HCT116 (cell line): ENCODE data around the gene METTL15. TPM values are rescaled to one million over a fixed set of nuclear protein-coding genes. Genes with fewer than 3 reads are reported as not detected.

Source experiments
- ATAC-seq: fragments of 200-7000 bp; cut with Tn5 transposase; 2 replicates; pipeline ENCODE4 v1.9.1; 2020; ENCODE audit warnings: mild to moderate bottlenecking, moderate library complexity
- BruUV-seq: library from RNA; stranded (reverse); fragments of 400-500 nt; replicated peaks from 2 replicates; lab custom pipeline; 2021; lab: Mats Ljungman, UMichigan
- CTCF ChIA-PET: fragments of 300-600 bp; sonication (Branson Sonifier 250); formaldehyde crosslinking; loops from one replicate; lab custom pipeline; 2021; ENCODE audit warnings: antibody characterized with exemption; lab: Charles Lee
- POLR2A ChIA-PET: fragments of 300-600, 350-600 bp; sonication (Branson Sonifier 250); formaldehyde crosslinking; loops from one replicate; lab custom pipeline; 2021; ENCODE audit warnings: antibody characterized with exemption; lab: Charles Lee
- RAD21 ChIA-PET, 2 experiments: fragments of 300-600 bp; sonication (Branson Sonifier 250); formaldehyde crosslinking; loops; one replicate each; lab custom pipeline; 2023; ENCODE audit warnings: low total read pairs in 2 of 2; ENCODE audit not compliant: uncharacterized antibody in 2 of 2, unreplicated experiment in 2 of 2, low non-redundant PET in 1 of 2; lab: Charles Lee
- DNase-seq: peaks from one replicate; pipeline ENCODE4 v3.0.0-alpha.2; 2010; ENCODE audit warnings: low read depth, low spot score
- H2AFZ ChIP-seq: fragments of 200-600 bp; shearing (Covaris generic), sonication (generic); 2 replicates; pipeline ENCODE4 v1.6.1; 2017; ENCODE audit warnings: low read depth, mixed run types, mixed read lengths, antibody characterized with exemption, low read length; ENCODE audit not compliant: poor library complexity, severe bottlenecking
- H3K27ac ChIP-seq: 2 replicates; pipeline ENCODE4 v1.5.1; 2012; ENCODE audit warnings: low read depth, low read length
- H3K27me3 ChIP-seq: fragments of 200-600 bp; sonication (generic); 2 replicates; pipeline ENCODE4 v1.6.1; 2016; ENCODE audit warnings: mixed run types, low read length, mixed read lengths; ENCODE audit not compliant: insufficient read depth
- H3K36me3 ChIP-seq, 2 experiments: fragments of 200-500 bp in 1 of 2; fragments of 200-600 bp in 1 of 2; sonication (Bioruptor generic) in 1 of 2; sonication (generic) in 1 of 2; 2 replicates each; pipeline versions ENCODE4 v1.5.1 to v1.6.1; 2014 to 2016; ENCODE audit warnings: low read length in 2 of 2, inconsistent platforms in 1 of 2, mixed read lengths in 1 of 2, mixed run types in 1 of 2; ENCODE audit not compliant: insufficient read depth in 2 of 2, control insufficient read depth in 1 of 2
- H3K4me1 ChIP-seq, 2 experiments: fragments of 200-600 bp in 1 of 2; sonication (generic) in 1 of 2; 2 replicates each; pipeline versions ENCODE4 v1.5.1 to v1.6.1; 2012 to 2017; ENCODE audit warnings: low read length in 2 of 2, inconsistent platforms in 1 of 2, mild to moderate bottlenecking in 1 of 2, mixed read lengths in 1 of 2, mixed run types in 1 of 2, moderate library complexity in 1 of 2; ENCODE audit not compliant: insufficient read depth in 2 of 2, control insufficient read depth in 1 of 2
- H3K4me2 ChIP-seq: fragments of 200-600 bp; sonication (generic); 2 replicates; pipeline ENCODE4 v1.6.1; 2017; ENCODE audit warnings: mixed run types, low read length, mixed read lengths
- H3K4me3 ChIP-seq, 2 experiments: fragments of 200-600 bp in 1 of 2; sonication (generic) in 1 of 2; replicated peaks in 1 of 2; 2 replicates each; pipeline ENCODE4 v1.5.1; 2011 to 2016; ENCODE audit warnings: low read length in 2 of 2, control low read depth in 1 of 2, low read depth in 1 of 2, mild to moderate bottlenecking in 1 of 2, mixed read lengths in 1 of 2, mixed run types in 1 of 2
- H3K79me2 ChIP-seq: fragments of 200-600 bp; sonication (generic); 2 replicates; pipeline ENCODE4 v1.6.1; 2017; ENCODE audit warnings: mild to moderate bottlenecking, mixed run types, low read length, moderate library complexity, mixed read lengths; ENCODE audit not compliant: insufficient read depth
- H3K9ac ChIP-seq: fragments of 200-600 bp; sonication (generic); 2 replicates; pipeline ENCODE4 v1.6.1; 2016; ENCODE audit warnings: low read length, mixed read lengths
- H3K9me2 ChIP-seq: fragments of 200-600 bp; sonication (generic), shearing (Covaris generic); 2 replicates; pipeline ENCODE4 v1.6.1; 2017; ENCODE audit warnings: mixed run types, mild to moderate bottlenecking, moderate library complexity; ENCODE audit not compliant: insufficient read depth
- H3K9me3 ChIP-seq, 2 experiments: fragments of 200-500 bp in 1 of 2; fragments of 200-600 bp in 1 of 2; sonication (Bioruptor generic) in 1 of 2; sonication (generic) in 1 of 2; 2 replicates each; pipeline ENCODE4 v1.6.1; 2014 to 2017; ENCODE audit warnings: low read length in 2 of 2, mixed read lengths in 2 of 2, inconsistent platforms in 1 of 2, low read depth in 1 of 2, mild to moderate bottlenecking in 1 of 2, mixed run types in 1 of 2, moderate library complexity in 1 of 2; ENCODE audit not compliant: control insufficient read depth in 1 of 2, insufficient read depth in 1 of 2
- H4K20me1 ChIP-seq: fragments of 200-600 bp; sonication (generic), shearing (Covaris generic); 2 replicates; pipeline ENCODE4 v1.6.1; 2017; ENCODE audit warnings: mixed run types, mild to moderate bottlenecking, moderate library complexity; ENCODE audit not compliant: insufficient read depth
- CEBPB ChIP-seq: IDR thresholded peaks from 2 replicates; pipeline ENCODE4 v1.6.1; 2012; ENCODE audit warnings: low read depth
- CTCF ChIP-seq, 3 experiments: fragments of 200-600 bp in 1 of 3; sonication (generic) in 1 of 3; IDR thresholded peaks in 2 of 3; conservative IDR thresholded peaks in 1 of 3; 2 replicates each; pipeline ENCODE4 v1.5.1; 2012 to 2017; ENCODE audit warnings: low read depth in 2 of 3, low read length in 2 of 3, antibody characterized with exemption in 1 of 3, borderline replicate concordance in 1 of 3, control low read depth in 1 of 3, mild to moderate bottlenecking in 1 of 3, mixed read lengths in 1 of 3, mixed run types in 1 of 3, moderate library complexity in 1 of 3; ENCODE audit not compliant: insufficient read depth in 1 of 3
- EGR1 ChIP-seq: IDR thresholded peaks from 2 replicates; pipeline ENCODE4 v1.6.1; 2012; ENCODE audit warnings: low read depth
- ELF1 ChIP-seq: IDR thresholded peaks from 2 replicates; pipeline ENCODE4 v1.6.1; 2012; ENCODE audit warnings: low read depth, borderline replicate concordance
- EZH2 ChIP-seq: fragments of 200-600 bp; sonication (generic); IDR thresholded peaks from 2 replicates; pipeline ENCODE4 v1.6.1; 2017; ENCODE audit warnings: antibody characterized with exemption, mixed run types
- EZH2phosphoT487 ChIP-seq: fragments of 200-600 bp; IDR thresholded peaks from 2 replicates; pipeline ENCODE4 v1.6.1; 2018; ENCODE audit warnings: antibody characterized with exemption, borderline replicate concordance
- FOSL1 ChIP-seq: IDR thresholded peaks from 2 replicates; pipeline ENCODE4 v1.6.1; 2012; ENCODE audit warnings: low read depth
- JUND ChIP-seq: IDR thresholded peaks from 2 replicates; pipeline ENCODE4 v1.6.1; 2012
- POLR2A ChIP-seq: IDR thresholded peaks from 2 replicates; pipeline ENCODE4 v1.7.0; 2011; ENCODE audit warnings: borderline replicate concordance; ENCODE audit not compliant: insufficient read depth, insufficient read length; ENCODE audit errors: extremely low read depth
- POLR2AphosphoS5 ChIP-seq: IDR thresholded peaks from 2 replicates; pipeline ENCODE4 v1.6.1; 2011; ENCODE audit warnings: mild to moderate bottlenecking, low read depth, low read length, moderate library complexity
- REST ChIP-seq: IDR thresholded peaks from 2 replicates; pipeline ENCODE4 v1.6.1; 2012; ENCODE audit warnings: low read depth
- SIN3A ChIP-seq: IDR thresholded peaks from 2 replicates; pipeline ENCODE4 v1.6.1; 2012; ENCODE audit warnings: low read depth
- YY1 ChIP-seq: IDR thresholded peaks from 2 replicates; pipeline ENCODE4 v1.6.1; 2011; ENCODE audit warnings: low read length, low read depth, moderate library complexity, mild to moderate bottlenecking; ENCODE audit not compliant: insufficient replicate concordance; ENCODE audit errors: extremely low read depth
- ZFX ChIP-seq: fragments of 450-650 bp; IDR thresholded peaks from 2 replicates; pipeline ENCODE4 v1.6.1; 2017
- intact Hi-C: fragments of 100-400 bp; cut with micrococcal nuclease; formaldehyde crosslinking; loops from 2 replicates; pipeline ENCODE4 v1.10.0; 2022
- total RNA-seq: library from RNA; stranded (reverse); gene quantifications from one replicate; pipeline ENCODE4 v1.2.1, GENCODE V29; 2021; ENCODE audit not compliant: unreplicated experiment

The METTL15 gene
- total RNA-seq, 1 experiment from 2014 or later = 25.3 TPM

GRCh38 chr11:28098257-28098656 is 9.9 kb upstream of the METTL15 start:
- H3K36me3 ChIP-seq = peaks cover 16 to 27% of the 10 kb centered on the region in 2 experiments
- H3K4me3 ChIP-seq = no peak overlapping the region
- TF ChIP-seq EZH2phosphoT487 = no peak
- no peaks in the 10 kb centered on the region for H3K9me2 ChIP-seq
- H3K4me1 ChIP-seq = peaks cover 9 to 14% of the 10 kb centered on the region in 2 experiments
- no peak overlapping the region for H3K27ac ChIP-seq
- ATAC-seq (no peak), DNase-seq (no peak)
- ChIA-PET POLR2A (no interaction called here), CTCF (no interaction called here), RAD21 (no interaction called here)
- H3K79me2 ChIP-seq = peaks cover 100% of the 10 kb centered on the region
- H4K20me1 ChIP-seq = peaks cover 4% of the 10 kb centered on the region; the same call in 1 of the 2 replicates
- BruUV-seq = no TSS peak
- H2AFZ ChIP-seq = no peak overlapping the region
- no peaks in the 10 kb centered on the region for H3K27me3 ChIP-seq
- intact Hi-C loops = no loop called here
- no peak overlapping the region for H3K9ac ChIP-seq
- no peak overlapping the region for H3K4me2 ChIP-seq
- H3K9me3 ChIP-seq = no peaks in the 10 kb centered on the region

GRCh38 chr11:28099715-28100114 is 8.5 kb upstream of the METTL15 start:
- Histone ChIP-seq H3K4me1 (peaks cover 9 to 14% of the 10 kb centered on the region in 2 experiments), H3K27me3 (no peaks in the 10 kb centered on the region), H3K27ac (no peak overlapping the region), H3K36me3 (peaks cover 12 to 27% of the 10 kb centered on the region in 2 experiments), H3K9me3 (no peaks in the 10 kb centered on the region), H3K9ac (no peak overlapping the region), H3K4me3 (no peak overlapping the region), H3K79me2 (peaks cover 100% of the 10 kb centered on the region), H3K4me2 (no peak overlapping the region), H4K20me1 (peaks cover 4% of the 10 kb centered on the region; the same call in 1 of the 2 replicates), H2AFZ (no peak overlapping the region), H3K9me2 (no peaks in the 10 kb centered on the region)
- ATAC-seq = no peak
- intact Hi-C loops = loop anchor here (10.0 kb wide), 1 partner anchor 165 kb away; no protein-coding TSS in a partner anchor
- DNase-seq = no peak
- ChIA-PET CTCF (no interaction called here), RAD21 (no interaction called here), POLR2A (no interaction called here)
- no TSS peak for BruUV-seq
- TF ChIP-seq SIN3A = no peak
- no peak for TF ChIP-seq EZH2
- no peak for TF ChIP-seq ZFX
- no peak for TF ChIP-seq YY1
- no peak for TF ChIP-seq REST
- no peak for TF ChIP-seq CEBPB
- no peak for TF ChIP-seq POLR2A
- no peak for TF ChIP-seq ELF1
- no peak for TF ChIP-seq POLR2AphosphoS5
- no peak for TF ChIP-seq EZH2phosphoT487
- TF ChIP-seq FOSL1 = no peak
- TF ChIP-seq EGR1 = no peak
- no peak for TF ChIP-seq CTCF (IDR thresholded peaks at IDR 0.05 in 2 of 3, conservative IDR thresholded peaks at IDR 0.05 in 1 of 3; ENCODE audit: borderline replicate concordance in 1 of 3, insufficient read depth in 1 of 3, low read depth in 2 of 3, low read length in 2 of 3)
- TF ChIP-seq JUND = no peak
